Stimulated activated CD8-positive, alpha-beta memory T cell treated with anti-CD3 and anti-CD28 coated beads, Interleukin-15, amount 100 ng/mL, for 4 hours (primary cell): ENCODE results near the gene HK2.

Experiments used
- DNase-seq, 2 donors: peaks; one replicate each; pipeline ENCODE4 v3.0.0-alpha.2; 2020; ENCODE audit warnings: low read depth in 2 of 2

Gene HK2

GRCh38 chr2:74937221-74937880, 103.4 kb downstream of the HK2 start:
- DNase-seq = no peak

- DNase-seq = no peak
Observed at GRCh38 chr2:74938264-74938663, 104.3 kb downstream of the HK2 start.

GRCh38 chr2:74939919-74940812, 106.2 kb downstream of the HK2 start:
- no peak for DNase-seq

GRCh38 chr2:74941284-74941683, 107.4 kb downstream of the HK2 start:
- no peak for DNase-seq

- no peak for DNase-seq
Observed at GRCh38 chr2:74942263-74942662, 108.3 kb downstream of the HK2 start.
